Left ventricle myocardium inferior (tissue), 1 donor: ENCODE results near the gene PTPN3. TPM values are rescaled to one million over a fixed set of nuclear protein-coding genes. Genes with fewer than 3 reads are reported as not detected.

Experiments
- DNase-seq: peaks from one replicate; pipeline ENCODE4 v3.0.0-alpha.2; 2020
- H3K27ac ChIP-seq: fragments of 200-600 bp; replicated peaks from 2 replicates; pipeline ENCODE4 v1.8.0; 2021
- H3K27me3 ChIP-seq: fragments of 200-600 bp; 2 replicates; pipeline ENCODE4 v1.8.0; 2021; ENCODE audit warnings: low read depth
- H3K36me3 ChIP-seq: fragments of 200-600 bp; 2 replicates; pipeline ENCODE4 v1.8.0; 2021
- H3K4me1 ChIP-seq: fragments of 200-600 bp; 2 replicates; pipeline ENCODE4 v1.8.0; 2021
- H3K4me3 ChIP-seq: fragments of 200-600 bp; 2 replicates; pipeline ENCODE4 v1.8.0; 2021; ENCODE audit warnings: mild to moderate bottlenecking, moderate library complexity
- H3K9me3 ChIP-seq: fragments of 200-600 bp; replicated peaks from 2 replicates; pipeline ENCODE4 v1.8.0; 2021
- intact Hi-C: fragments of 100-400 bp; cut with micrococcal nuclease; formaldehyde crosslinking; loops from one replicate; pipeline ENCODE4 v1.11.0; 2022
- total RNA-seq: library from RNA; stranded (reverse); fragmentation: NEBNext Ultra II Directional; extraction: Animal tissue kit (Norgen Biotek cat#: 25700); gene quantifications from one replicate; pipeline ENCODE4 v1.2.1, GENCODE V29; 2021
- TF ChIP-seq, protein P1 (sequence below): fragments of 200-600 bp; IDR thresholded peaks from 2 replicates; pipeline ENCODE4 v1.8.0; 2021; ENCODE audit warnings: antibody characterized with exemption, mild to moderate bottlenecking, borderline replicate concordance
- donor health status: DM: no; HTN: yes; CAD: no; lungs with severe emphysema.

PTPN3 gene
- total RNA-seq, 1 donor from 2014 or later = 27.4 TPM

DNA sequence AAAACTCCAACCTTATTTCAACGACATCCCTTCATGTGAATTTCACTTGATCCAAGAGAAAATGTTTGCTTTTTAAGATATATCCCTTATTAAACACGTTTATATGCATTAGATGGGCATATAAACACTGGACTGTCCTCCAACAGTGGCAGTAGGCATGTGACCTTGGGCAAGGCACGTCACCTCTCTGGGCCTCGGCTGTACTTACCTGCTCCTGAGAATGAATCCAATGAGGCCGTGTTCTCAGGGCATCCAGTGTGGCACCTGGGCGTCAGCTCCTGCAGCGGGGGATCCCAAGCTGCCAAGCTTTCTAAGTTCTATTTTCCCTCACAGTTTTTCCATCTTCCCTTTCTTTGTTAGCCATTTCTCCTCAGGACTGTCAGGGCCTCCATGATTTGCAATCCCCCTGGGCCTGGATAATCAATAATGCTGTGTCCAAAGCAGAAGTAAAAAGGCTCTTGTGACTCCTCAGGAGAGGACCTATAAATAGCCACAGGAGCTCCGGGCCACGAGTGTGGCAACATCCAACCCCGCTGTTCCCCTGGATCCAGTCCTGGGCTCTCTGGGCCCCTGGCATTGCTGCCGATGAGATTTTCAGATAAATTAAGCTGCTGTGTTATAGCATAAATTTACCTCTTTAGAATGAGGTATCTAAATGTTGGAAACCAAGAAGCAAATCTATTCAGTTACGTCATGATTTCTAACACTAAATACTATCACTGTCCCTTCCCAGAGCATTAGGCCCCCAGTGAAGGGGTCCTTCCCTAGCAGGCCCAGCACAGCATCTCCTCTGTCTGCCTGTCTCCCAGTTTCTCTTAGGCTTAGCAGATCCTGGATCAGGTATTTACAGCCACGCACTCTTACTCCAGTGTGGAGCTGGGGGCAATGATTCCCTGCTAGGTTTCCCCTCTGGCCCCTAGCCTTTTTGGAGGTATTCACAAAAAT, 76.8 kb downstream of the PTPN3 start:
- H3K36me3 ChIP-seq = no peaks in the 10 kb centered on the region
- no peaks in the 10 kb centered on the region for H3K9me3 ChIP-seq
- intact Hi-C loops = no loop called here
- TF ChIP-seq, protein P1, sequence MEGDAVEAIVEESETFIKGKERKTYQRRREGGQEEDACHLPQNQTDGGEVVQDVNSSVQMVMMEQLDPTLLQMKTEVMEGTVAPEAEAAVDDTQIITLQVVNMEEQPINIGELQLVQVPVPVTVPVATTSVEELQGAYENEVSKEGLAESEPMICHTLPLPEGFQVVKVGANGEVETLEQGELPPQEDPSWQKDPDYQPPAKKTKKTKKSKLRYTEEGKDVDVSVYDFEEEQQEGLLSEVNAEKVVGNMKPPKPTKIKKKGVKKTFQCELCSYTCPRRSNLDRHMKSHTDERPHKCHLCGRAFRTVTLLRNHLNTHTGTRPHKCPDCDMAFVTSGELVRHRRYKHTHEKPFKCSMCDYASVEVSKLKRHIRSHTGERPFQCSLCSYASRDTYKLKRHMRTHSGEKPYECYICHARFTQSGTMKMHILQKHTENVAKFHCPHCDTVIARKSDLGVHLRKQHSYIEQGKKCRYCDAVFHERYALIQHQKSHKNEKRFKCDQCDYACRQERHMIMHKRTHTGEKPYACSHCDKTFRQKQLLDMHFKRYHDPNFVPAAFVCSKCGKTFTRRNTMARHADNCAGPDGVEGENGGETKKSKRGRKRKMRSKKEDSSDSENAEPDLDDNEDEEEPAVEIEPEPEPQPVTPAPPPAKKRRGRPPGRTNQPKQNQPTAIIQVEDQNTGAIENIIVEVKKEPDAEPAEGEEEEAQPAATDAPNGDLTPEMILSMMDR = no peak
- H3K27ac ChIP-seq = peak overlapping the region; percentile 88
- peak; percentile 39 for DNase-seq
- peak overlapping the region; percentile 64 for H3K4me3 ChIP-seq
- no peaks in the 10 kb centered on the region for H3K27me3 ChIP-seq
- H3K4me1 ChIP-seq = peaks cover 62% of the 10 kb centered on the region

DNA sequence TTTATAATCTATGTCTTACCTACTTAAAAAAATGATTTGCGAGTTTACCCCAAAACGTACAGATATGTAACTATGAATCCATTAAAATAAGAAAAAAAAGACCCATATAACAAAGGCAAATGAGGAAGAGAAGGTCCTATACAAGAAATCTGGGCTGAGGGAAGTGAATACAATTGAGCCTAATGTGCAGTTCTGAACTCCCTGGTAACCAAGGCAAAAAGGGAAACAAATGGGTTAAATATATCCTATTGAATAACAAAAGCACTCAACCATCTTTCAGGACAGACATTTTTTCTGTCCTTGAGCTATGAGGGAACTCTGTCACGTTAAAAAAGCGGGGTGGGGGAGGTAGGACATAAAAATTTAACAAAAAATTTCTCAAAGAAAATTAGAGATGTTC, 78.6 kb downstream of the PTPN3 start:
- TF ChIP-seq, protein P1 = no peak
- no peaks in the 10 kb centered on the region for H3K9me3 ChIP-seq
- no peaks in the 10 kb centered on the region for H3K36me3 ChIP-seq
- H3K27ac ChIP-seq = peak overlapping the region; percentile 88
- H3K4me3 ChIP-seq = peak overlapping the region; percentile 64
- intact Hi-C loops = no loop called here
- no peak for DNase-seq
- no peaks in the 10 kb centered on the region for H3K27me3 ChIP-seq
- peaks cover 65% of the 10 kb centered on the region for H3K4me1 ChIP-seq

DNA sequence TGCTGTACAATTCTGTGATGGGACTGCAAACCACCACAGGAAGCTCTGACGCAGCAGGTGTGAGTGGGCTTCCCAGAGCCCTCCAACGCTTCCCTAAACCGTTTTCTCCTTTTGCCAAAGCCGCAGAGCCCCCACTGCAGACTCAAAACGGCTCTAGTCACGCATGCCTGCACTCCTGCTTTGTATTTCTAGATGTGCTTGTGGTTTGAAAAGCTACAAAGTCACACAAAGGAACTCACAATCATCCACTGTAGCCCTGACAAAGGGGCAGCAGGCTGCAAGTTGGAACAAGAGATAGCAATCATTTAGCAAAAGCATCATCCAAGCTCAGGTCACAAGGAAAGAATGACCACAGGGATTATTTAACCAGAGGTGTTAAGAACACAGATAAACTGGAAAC, 79.3 kb downstream of the PTPN3 start:
- Histone ChIP-seq H3K4me1 (peaks cover 65% of the 10 kb centered on the region), H3K27me3 (no peaks in the 10 kb centered on the region), H3K36me3 (peaks cover 5% of the 10 kb centered on the region), H3K27ac (peak overlapping the region; percentile 88), H3K4me3 (peak overlapping the region; percentile 64), H3K9me3 (no peaks in the 10 kb centered on the region)
- TF ChIP-seq, protein P1 = no peak
- intact Hi-C loops = no loop called here
- no peak for DNase-seq

DNA sequence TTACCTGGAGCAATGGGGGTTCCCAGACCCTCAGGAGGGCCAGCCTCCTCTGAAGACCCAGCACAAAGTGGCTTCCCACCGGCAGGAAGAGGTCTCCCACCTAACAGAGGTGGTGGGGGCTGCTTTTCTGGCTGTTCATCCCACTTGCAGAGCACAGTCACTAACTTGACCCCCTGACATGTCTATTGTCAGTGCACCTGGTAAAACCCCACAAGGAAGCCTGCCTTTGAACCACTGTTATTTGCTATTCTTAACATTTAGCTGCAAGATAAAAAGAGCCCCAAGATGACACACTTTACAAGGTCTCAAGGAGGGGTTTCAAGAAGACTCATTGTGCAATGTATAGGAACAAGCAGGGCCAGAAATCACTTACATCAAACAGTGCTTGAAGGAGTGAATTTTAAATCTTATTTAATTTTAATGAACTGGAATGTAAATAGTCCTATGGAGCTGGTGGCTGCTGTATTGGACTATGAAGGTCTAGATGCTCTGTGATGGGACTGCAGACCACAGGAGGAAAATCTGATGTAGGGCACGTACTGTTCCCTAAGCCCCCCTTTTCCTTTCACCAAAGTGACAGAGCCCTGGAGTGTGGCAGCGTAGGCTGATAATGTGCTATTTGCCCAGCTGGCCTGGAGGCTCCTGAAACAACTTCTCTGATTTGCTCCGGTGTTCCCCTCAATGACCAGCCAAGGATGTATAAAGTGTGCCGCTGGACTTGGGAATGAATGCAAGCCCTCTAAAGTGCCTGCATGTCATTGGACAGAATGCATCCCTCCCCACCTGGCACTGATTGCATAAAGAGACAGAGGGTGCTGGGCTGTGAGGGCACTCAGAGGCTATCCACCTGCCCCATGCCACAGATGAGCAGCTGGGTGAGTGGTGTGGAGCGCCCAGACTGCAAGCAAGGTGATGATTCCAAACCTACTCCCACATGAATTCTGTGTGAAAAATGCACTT, 80.2 kb downstream of the PTPN3 start:
- Histone ChIP-seq H3K4me3 (peak overlapping the region; percentile 64), H3K36me3 (peaks cover 5% of the 10 kb centered on the region), H3K27me3 (no peaks in the 10 kb centered on the region), H3K9me3 (no peaks in the 10 kb centered on the region), H3K27ac (peak overlapping the region; percentile 88), H3K4me1 (peaks cover 59% of the 10 kb centered on the region)
- DNase-seq = no peak
- TF ChIP-seq, protein P1 = no peak
- intact Hi-C loops = no loop called here

DNA sequence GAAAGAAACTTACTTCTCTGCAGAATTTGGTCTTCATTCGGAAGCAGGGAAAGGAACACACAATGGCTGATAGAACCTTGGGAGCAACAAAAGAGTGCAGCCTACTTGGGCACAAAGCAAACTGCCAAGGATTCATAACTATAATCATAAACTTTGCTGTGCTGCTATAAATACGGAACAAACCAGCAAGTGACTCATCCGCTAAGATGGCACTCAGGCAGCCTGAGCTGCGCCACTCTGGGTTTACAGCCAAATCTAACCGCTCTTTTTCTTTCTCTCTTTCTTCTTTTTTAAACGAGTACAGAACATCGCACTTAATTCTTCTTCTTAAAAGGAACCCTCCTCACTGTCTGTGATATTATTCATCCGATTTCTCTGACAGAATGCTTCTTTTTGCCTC, 81.1 kb downstream of the PTPN3 start:
- H3K4me1 ChIP-seq = peaks cover 55% of the 10 kb centered on the region
- intact Hi-C loops = no loop called here
- H3K27ac ChIP-seq = peak overlapping the region; percentile 88
- TF ChIP-seq, protein P1 = no peak
- H3K4me3 ChIP-seq = peak overlapping the region; percentile 64
- H3K27me3 ChIP-seq = no peaks in the 10 kb centered on the region
- H3K36me3 ChIP-seq = peaks cover 5% of the 10 kb centered on the region
- H3K9me3 ChIP-seq = no peaks in the 10 kb centered on the region
- no peak for DNase-seq
